ENCODE results near the gene FBXW12. TPM values are rescaled to one million over a fixed set of nuclear protein-coding genes. Genes with fewer than 3 reads are reported as not detected.
A peak's percentile ranks its signal among the peaks of the same experiment; 100 is the strongest.
"Not testable (repeated sequence)": the region's sequence is repeated elsewhere in the genome, so short reads cannot be mapped to it uniquely, and the experiment has no call there.

Gene FBXW12
- polyA plus RNA-seq, 3 donors = 0.50 to 0.77 (median 0.65) TPM

DNA sequence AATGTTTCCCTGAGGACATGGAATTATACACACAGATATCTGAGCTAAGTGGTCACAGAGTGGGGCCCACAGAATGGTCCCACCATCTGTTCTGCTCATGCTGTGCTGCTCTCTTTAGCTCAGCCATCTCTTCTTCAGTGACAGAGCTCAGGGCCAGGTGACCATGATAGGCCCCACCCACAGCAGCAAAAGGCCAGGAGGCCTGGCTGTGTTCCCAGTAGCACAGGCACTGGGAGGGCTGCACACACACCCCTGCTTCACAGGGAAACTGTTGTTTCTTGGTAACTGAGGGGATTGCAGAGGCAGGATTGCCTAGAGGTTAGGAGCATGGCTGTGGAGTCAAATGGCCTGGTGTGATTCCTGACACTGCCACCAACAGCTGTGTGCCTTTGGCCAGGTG is 4.8 kb upstream of the FBXW12 start:
- no peak for DNase-seq (ENCODE audit: extremely low read depth in 1 of 11, low read depth in 9 of 11, low spot score in 4 of 11)

DNA sequence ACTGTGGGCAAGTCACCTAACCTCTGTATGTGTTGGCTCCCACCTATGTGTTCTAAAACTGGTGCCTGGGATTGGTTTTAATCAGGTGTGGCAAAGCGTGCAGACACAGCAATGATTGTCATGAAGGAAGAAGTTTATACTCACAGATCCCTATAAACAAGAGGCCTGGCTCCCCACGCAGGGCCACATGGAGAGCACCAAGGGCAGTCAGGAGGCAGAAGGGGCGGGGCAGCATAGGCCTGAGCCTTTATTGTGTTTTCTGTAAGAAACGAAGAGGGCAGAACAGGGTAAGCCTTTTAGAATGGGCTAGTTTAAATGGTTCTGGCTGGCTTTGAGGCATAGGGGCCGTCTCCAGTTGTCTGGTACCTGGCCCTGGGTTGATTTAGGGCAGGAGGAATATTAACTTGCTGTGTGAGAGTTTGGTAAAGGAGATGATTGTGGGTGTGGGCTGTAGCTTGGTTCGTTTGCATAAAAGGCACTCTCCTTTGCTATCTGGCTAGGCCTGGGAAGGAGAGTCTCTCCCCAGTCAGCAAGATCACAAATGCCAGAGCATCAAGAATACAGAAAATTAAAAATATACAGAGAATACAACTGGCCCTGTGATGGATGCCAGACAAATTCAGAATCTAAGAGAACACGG is 2.2 kb upstream of the FBXW12 start:
- DNase-seq (ENCODE audit: extremely low read depth in 1 of 11, low read depth in 9 of 11, low spot score in 4 of 11) = no peak

DNA sequence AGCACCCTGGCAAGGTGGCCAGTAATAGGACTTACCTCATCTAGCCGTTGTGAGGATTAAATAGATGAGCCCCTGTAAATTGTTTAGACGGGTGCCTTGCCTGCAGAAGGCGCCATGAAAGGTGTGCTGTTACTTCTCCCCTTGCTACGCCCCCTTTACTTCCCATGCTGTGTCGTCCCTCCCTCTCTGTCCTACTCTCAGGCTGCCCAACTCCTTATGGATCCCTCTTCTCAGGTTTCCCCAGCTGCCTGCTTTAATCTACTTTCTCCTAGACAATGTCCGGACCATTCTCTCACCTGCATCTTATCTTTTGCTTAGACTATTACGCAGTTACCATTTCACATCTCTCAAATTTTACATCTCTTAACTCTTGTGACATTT is 1.7 kb upstream of the FBXW12 start:
- DNase-seq (ENCODE audit: extremely low read depth in 1 of 11, low read depth in 9 of 11, low spot score in 4 of 11) = peak in 1 of 11 donors; percentile 12

DNA sequence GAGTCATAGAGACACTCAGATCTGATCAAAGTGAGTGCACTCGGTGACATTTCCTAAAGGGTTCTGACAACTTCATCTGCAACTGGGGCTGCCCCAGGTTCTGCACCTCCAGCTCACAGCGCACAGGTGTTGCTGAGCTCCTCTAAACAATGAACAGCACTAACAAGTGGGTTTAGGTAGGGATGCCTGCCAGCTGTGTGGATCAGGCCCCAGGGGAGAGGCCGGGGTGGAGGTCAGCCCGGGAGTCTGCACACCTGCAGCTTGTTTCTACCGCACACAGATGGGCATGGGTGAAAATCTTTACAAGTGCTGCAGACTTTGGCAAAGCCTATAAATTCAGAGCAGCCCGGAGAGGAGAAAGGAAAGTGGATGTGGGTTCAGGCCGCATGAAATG is 355 bp downstream of the FBXW12 start:
- no peak for DNase-seq (ENCODE audit: extremely low read depth in 1 of 11, low read depth in 9 of 11, low spot score in 4 of 11)

DNA sequence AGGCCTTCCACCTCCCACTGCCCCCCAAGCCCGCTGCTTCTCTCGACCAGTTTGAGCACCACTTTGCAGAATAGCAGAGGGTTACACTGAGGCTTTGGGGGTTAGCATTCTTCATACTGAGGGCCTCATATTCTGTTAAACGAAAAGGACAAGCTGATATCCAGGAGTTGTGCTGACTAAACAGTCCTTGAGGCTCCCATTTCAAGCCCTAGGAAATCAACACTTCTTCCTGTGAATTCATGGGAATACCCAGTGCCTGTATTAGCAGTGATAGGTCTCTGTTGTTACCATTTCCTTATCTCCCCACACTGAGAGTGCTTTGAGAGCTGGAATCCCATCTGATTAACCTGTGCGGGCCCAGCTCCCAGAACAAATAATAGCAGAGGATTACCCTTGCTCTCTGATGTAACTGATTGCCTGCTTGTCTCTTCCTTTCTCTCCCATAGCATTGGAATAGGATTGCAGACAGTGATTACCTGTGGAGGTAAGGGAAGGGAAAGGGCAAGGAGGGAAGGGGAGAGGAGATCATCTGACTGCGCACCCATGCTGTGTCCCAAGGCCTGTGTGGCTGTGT is 930 bp downstream of the FBXW12 start:
- no peak for DNase-seq (ENCODE audit: extremely low read depth in 1 of 11, low read depth in 9 of 11, low spot score in 4 of 11)

DNA sequence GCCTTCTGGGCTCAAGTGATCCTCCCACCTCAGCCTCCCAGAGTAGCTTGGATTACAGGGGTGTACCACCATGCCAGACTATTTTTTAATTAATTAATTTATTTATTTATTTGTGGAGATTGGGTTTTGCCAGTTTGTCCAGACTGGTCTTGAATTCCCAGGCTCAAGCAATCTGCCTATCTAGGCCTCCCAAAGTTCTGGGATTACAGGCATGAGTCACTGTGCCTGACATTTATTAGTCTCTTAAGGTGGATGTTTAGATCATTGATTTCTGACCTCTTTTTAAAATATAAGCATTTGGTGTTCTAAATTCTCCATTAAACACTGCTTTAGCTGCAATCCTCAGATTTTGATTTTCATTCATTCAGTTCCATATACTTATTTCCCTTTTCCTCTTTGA is 15.6 kb downstream of the FBXW12 start:
- no peak for DNase-seq (ENCODE audit: extremely low read depth in 1 of 11, low read depth in 9 of 11, low spot score in 4 of 11)

DNA sequence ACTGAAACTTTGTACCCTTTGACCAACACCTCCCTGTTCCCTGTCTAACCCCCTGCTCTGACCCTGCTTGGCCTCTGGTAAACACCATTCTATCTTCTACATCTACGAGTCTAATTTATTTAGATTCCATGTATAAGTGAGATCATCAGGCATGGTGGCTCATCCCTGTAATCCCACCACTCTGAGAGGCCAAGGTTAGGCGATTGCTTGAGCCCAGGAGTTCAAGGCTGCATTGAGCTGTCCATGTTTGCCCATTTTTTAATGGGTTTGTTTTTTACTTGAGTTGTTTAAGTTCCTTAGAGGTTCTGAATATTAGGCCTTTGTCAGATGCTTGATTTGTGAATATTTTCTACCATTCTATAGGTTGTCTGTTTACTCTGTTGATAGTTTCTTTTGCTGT is 16.9 kb downstream of the FBXW12 start:
- no peak for DNase-seq (ENCODE audit: extremely low read depth in 1 of 11, low read depth in 9 of 11, low spot score in 4 of 11)

DNA sequence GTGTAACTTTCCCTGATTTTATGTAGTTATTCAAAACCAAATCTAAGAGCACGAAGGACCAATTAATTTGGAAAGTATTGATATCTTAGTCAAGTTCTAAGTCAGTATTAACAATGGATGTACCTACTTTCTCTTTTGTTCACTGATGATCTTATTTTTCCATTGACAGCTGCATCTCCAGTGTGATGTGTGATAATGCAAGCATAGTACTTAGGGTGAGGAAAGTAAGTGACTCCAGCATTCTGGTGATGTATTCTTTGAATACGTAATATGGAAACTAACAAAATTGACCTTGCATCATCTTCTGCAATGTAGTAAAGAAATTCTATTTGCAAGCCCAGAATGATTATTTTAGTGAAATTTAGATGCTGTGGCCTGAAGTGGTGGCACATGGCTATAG is 22.4 kb downstream of the FBXW12 start:
- no peak for DNase-seq (ENCODE audit: extremely low read depth in 1 of 11, low read depth in 9 of 11, low spot score in 4 of 11)

DNA sequence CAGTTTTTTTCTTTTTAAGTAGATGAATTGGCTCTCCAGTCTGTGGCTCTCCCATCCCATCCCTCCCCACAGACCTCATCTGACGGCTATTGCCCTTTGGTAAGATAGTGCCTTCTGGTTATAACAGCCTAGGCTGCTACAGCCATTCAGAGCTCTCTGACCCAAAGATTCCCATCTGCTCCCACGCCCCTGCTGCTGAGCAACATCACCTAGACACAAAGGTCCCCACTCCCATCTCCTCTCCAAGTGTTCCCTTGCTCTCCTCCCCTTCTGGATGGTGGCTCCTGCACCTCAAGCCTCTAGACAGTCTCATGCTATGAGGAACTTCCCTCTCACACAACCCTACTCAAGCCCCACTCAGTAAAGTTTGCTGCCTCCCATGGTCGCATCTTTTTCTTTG is 23.7 kb downstream of the FBXW12 start:
- no peak for DNase-seq (ENCODE audit: extremely low read depth in 1 of 11, low read depth in 9 of 11, low spot score in 4 of 11)

DNA sequence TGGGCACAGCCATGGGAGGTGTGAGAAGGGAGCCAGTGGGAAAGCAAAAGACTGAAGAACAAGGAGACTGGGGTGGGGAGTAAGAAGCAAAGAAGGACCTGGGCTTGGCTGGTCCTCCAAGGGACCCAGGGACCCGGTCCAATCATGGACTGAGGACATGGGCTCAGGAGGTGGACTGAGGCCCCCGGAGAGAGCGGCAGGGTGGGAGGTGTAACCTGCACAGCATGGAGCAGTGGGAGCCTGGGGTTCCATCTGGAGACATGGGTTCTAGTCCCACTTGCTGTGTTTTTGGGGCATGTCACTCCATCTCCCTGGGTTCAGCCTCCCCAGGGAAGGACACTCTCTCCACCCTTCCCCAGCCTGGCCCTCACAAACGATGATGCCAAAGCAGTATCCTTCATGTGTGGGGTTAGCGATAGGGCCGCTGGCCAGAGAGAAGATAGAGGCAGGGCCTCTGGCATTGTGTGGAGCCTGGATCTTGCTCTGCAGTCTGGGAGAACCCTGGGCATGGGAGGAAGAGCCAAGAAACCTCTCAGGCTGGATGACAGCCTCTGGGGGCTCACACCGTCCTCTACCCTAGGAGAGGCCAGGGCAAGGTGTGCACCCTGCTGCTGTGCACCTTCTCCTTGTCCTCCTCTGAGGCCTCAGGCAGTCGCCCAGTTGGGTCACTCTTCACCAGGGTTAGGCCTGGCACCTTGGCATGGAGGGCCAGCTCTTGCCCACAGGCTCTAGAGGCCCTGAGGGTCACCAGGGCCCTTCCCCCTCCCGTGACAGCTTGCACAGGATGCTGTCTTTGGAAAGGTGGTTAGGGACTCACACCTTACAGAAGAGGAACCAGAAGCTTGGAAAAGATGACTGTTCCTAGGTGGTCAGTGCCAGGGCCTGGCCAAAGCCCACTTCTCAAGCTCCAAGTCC is 26.0 kb downstream of the FBXW12 start:
- DNase-seq (ENCODE audit: extremely low read depth in 1 of 11, low read depth in 9 of 11, low spot score in 4 of 11) = no peak

DNA sequence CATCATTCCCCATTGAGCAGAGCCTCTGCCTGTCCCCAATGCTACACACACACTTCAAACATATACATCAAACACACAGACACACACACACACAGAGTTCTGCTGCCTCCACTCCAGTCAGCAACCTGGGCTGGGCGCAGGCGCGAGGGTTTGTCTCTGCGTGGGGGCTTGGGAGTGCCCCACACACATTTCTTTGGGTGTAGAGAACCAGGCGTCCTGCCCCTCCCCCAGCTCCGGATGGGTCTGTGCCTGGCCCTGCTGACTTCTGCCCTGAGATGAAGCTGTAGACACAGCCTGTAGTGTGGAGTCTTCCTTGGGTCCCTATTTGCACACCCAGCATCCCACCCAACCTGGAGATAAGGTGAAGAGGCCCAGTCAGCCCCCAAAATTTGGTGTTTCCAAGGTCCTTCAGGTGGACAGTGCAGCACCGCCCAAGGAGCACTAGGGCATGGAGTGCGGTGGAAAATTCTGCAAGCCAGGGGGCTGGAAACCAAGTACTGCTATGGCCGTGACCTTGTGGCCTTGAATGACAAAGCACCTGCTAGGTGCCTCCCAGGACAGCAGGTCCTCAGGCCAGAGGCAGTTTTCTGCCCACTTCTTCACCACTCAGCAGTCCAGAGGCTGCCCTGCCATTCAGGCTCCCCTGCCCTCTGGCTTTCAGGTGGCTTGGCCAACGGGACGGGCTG is 26.8 kb downstream of the FBXW12 start:
- no peak for DNase-seq (ENCODE audit: extremely low read depth in 1 of 11, low read depth in 9 of 11, low spot score in 4 of 11)

DNA sequence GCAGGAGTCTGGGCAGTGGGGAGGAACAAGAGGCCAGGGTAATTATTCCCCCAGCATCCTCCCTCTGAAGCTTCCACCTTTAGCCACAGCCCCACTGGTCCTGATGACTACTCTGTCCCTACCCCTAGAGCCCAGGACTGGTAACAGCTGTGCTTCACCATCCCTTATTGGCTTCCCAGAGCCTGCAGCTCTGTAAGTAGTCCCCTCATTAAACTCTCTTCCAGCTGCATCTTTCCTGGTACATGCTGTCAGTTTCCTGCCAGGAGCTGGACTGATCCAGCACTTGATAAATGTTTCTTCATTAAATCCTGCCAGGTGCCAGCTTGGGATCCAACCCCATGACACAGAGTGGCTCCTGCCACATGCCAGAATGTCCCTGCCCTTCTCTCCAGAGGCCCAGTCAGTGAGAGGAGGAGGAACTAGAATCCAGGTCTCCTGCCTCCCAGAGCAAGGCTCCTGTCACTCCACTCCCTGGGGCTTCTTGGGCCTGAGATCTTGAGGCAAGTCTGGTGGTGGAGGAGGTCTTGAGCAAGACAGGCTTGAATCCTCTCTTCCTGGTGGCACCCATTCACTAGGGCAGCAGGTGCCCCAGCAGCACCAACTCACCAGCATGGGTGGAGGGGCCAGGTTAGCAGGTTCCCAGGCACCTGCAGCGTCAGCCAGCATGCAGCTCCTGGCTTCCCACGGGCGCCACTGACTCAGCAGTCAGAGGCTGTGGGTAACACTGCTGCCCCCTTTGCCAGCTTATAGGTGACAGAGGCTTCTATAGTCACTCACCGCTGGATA is 27.6 kb downstream of the FBXW12 start:
- no peak for DNase-seq (ENCODE audit: extremely low read depth in 1 of 11, low read depth in 9 of 11, low spot score in 4 of 11)

DNA sequence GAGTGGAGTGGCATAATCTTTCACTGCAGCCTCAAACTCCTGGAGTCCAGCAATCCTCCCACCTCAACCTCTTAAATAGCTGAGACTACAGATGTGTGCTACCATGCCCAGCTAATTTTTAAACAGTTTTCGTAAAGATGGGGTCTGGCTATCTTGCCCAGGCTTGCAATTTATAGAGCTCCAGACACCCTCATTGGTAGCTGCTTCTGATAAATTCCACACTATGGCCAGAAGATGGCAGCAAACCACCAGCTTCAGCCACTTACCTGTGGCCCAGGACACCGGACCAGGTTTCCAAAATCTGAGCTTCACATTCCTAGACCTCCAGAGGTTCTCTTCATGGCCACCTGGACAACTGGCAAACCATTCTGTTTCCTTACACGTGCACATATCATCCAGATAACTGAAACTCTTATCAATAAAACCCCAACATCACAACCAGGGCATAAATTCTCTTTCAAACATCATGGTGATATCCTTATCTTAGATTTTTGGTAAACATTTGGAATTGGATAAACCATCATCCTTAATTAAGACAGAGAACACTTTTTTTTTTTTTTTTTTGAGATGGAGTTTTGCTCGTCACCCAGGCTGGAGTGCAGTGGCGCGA is 28.9 kb downstream of the FBXW12 start:
- peak; percentile 17 to 69 (median 45) for DNase-seq (ENCODE audit: extremely low read depth in 1 of 11, low read depth in 9 of 11, low spot score in 4 of 11)

DNA sequence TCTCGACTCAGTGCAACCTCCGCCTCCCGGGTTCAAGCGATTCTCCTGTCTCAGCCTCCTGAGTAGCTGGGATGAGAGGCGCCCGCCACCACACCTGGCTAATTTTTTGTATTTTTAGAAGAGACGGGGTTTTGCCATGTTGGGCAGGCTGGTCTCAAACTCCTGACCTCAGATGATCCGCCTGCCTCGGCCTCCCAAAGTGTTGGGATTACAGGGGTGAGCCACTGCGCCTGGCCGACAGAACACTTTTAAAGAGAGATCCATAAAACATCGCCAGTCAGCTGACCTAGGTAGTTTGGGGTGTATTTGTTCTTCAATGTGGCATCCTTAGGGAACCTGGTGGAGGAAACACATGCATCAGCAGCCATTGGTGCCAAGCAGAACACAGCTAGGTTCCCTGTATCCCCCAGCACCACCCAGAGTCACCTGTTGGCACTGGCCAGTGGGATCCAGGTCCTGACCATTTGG is 29.4 kb downstream of the FBXW12 start:
- DNase-seq (ENCODE audit: extremely low read depth in 1 of 11, low read depth in 9 of 11, low spot score in 4 of 11) = not testable (repeated sequence)

DNA sequence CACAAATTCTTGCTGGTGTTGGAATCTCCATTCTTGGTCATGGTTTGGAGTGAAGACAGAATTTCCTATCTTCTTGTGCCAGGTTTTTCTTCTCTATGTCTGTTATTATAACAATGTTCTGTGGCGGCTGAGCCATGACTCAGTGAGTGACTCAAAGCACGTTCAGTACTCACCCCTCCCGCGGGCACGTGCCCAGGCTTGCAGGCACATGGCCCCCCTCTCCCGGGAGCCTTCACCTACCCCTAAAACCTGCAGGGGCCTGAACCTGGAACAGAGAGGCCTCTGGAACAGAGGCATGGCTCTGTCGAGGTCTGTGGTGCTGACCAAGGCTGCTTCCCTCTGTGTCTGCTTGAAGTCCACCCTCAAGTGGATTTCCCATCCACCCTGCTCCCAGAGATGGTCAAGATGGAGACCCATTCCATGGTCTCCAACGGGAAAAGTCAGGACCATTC is 30.3 kb downstream of the FBXW12 start:
- no peak for DNase-seq (ENCODE audit: extremely low read depth in 1 of 11, low read depth in 9 of 11, low spot score in 4 of 11)

DNA sequence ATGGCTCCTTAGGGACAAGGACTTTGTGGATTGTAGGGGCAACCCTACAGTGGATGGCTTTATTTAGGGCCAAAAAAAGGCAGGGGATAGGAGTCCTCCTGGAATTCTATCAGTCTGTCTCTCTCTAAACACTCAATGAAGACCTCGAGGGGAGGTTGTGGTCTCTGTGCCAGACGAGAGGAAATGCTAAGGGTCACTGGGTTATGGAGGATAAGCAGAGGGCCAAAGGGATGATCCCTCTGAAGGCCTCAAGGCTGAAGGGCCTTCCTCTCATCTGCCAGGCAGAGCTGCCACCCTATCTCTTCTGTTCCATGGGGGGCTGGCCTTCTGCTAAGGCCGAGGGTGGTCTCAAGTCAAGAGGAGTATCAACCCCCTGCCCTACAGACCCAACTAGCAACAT is 30.9 kb downstream of the FBXW12 start:
- DNase-seq (ENCODE audit: extremely low read depth in 1 of 11, low read depth in 9 of 11, low spot score in 4 of 11) = no peak

DNA sequence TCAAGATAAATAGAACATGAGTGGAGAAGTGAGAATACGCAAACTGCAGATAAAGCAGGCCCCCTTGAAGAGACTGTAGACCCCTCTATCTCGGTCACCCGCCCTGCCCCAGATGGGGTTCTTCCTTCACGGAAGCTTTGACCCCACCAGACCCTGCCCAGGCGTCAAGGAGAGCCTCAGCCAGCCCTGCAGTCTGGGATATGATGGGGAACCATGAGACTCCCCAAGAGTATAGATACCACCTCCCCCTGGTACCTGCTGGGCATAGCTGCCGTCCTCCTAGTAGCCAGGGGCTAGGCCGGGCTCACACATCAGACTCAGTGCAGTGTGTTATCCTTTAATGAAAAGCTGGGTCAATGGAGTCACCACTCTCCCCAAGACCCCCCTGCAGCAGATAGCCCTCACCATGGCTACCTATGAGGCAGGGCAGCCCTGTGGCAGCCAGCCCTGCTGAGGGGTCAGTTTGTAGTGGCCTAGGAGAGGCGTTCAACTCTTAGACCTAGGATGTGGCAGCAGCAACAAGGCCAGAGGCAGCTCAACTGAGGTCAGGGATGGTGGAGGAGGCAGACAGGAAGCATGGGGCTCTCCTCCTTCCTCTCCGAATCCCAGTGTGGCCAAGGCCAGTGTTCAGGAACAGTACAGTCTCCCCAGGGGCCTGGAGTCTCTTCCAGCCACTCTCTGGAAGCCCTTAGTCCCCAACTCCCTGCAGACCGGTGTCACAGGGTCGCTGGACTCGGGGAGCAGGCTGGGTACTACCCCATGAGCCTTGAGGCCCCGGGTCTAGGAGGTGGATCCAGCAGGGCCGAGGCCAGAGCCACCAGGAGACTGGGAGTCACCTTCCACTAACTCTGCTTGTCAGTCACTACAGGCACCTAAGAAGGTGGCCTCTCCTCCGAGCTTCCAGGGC is 31.8 kb downstream of the FBXW12 start:
- DNase-seq (ENCODE audit: extremely low read depth in 1 of 11, low read depth in 9 of 11, low spot score in 4 of 11) = no peak

All from renal cortex interstitium (tissue), 11 donors.